Measurements from ENCODE around the gene EEF1AKMT1. TPM values are rescaled to one million over a fixed set of nuclear protein-coding genes. Genes with fewer than 3 reads are reported as not detected.

Gene EEF1AKMT1
- total RNA-seq, 4 donors from 2014 or later, result 5.9 to 8.5 (median 8.0) TPM

DNA sequence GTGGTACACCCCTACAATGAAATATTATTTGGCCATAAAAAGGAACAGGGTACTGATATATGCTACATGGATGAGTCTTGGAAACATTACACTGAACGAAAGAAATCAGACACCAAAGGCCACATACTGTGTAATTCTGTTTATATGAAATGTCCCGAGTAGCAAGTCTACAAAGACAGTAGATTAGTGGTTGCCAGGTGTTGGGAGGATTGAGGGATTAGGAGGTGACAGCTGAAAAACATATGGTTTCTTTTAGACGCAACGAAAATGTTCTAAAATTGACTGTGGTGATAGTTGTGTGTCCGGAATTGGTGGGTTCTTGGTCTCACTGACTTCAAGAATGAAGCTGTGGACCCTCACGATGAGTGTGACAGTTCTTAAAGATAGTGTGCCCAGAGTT lies 35.1 kb downstream of the EEF1AKMT1 start:
- Histone ChIP-seq H3K27me3 (no peaks in the 10 kb centered on the region), H3K27ac (no peak overlapping the region), H3K36me3 (no peaks in the 10 kb centered on the region), H3K4me3 (no peak overlapping the region), H3K9me3 (no peaks in the 10 kb centered on the region), H3K4me1 (no peaks in the 10 kb centered on the region)
- in situ Hi-C loops (cut with MboI; ENCODE audit: low sequenced_read_pairs in 4 of 4) (no loop called here), intact Hi-C loops (cut with DNase I; ENCODE audit: low total_unique reads) (no loop called here)
- DNase-seq (no peak), ATAC-seq (no peak)
- TF ChIP-seq POLR2A (IDR thresholded peaks at IDR 0.05) (no peak), CTCF (IDR thresholded peaks at IDR 0.05 in 4 of 5, conservative IDR thresholded peaks at IDR 0.05 in 1 of 5) (no peak)

DNA sequence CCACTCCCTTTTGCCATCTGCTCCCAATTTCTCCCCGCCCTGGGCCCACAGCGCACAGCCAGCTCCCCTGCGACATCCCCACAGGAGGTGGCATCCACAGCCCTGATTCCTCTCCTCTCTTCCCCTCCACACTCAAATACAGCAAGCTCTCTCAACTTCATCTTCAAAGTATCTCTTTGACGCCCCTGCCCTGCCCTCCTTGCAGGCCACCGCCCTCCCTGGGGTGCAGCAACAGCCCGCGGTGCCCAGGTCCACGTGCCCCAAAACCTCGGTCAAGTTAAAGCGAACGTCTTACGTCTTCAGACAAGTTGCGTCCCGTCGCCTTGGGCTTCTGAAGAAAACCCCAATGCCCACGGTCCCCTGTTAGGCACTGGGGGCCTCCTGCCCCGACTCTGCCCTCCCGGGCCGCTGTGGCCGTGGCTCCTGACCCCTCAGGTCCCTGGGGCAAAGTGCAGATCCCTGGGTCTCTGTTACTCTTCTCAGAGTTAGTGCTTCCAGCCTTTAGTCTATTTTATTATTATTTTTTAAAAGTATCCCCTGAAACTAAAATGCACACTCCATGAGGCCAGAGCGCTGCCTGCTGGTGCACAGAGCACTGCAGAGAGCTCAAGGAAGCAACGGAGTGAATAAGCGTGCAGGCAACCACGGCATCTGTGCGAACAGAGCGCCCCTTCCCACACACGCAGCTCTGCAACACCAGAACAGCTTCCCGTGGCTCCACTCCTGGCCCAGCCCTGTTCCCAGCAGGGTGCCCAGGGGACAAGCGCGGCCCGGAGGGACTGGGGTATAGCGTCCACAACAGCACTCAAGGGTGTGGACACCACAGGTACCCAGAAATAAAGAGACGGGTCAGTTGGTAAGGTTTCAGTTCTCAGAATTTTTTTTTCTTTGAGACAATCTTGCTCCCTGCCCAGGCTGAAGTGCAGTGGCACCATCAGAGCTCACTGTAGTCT lies 43.9 kb downstream of the EEF1AKMT1 start:
- TF ChIP-seq POLR2A (IDR thresholded peaks at IDR 0.05), result no peak
- Histone ChIP-seq H3K27ac (peak overlapping the region in 1 of 4 donors; percentile 72), H3K4me3 (no peak overlapping the region), H3K27me3 (no peaks in the 10 kb centered on the region), H3K9me3 (no peaks in the 10 kb centered on the region), H3K4me1 (peaks cover 12 to 16% of the 10 kb centered on the region in 2 donors), H3K36me3 (peaks cover 0 to 7% of the 10 kb centered on the region in 2 donors)
- ATAC-seq (no peak), DNase-seq (no peak)
- in situ Hi-C loops (cut with MboI; ENCODE audit: low sequenced_read_pairs in 4 of 4) (no loop called here), intact Hi-C loops (cut with DNase I; ENCODE audit: low total_unique reads) (no loop called here)

- Histone ChIP-seq H3K27ac (peak overlapping the region; percentile 44 to 77 (median 62)), H3K36me3 (peaks cover 0 to 7% of the 10 kb centered on the region in 2 donors), H3K27me3 (no peaks in the 10 kb centered on the region), H3K4me1 (peaks cover 12 to 16% of the 10 kb centered on the region in 2 donors), H3K4me3 (no peak overlapping the region), H3K9me3 (no peaks in the 10 kb centered on the region)
- intact Hi-C loops (cut with DNase I; ENCODE audit: low total_unique reads), result no loop called here
- DNase-seq, result peak in 1 of 2 donors; percentile 53
- no peak for TF ChIP-seq CTCF (IDR thresholded peaks at IDR 0.05 in 4 of 5, conservative IDR thresholded peaks at IDR 0.05 in 1 of 5)
- TF ChIP-seq POLR2A (IDR thresholded peaks at IDR 0.05), result no peak
- in situ Hi-C loops (cut with MboI; ENCODE audit: low sequenced_read_pairs in 4 of 4), result no loop called here
- ATAC-seq, result peak; percentile 77 to 84
These were observed 45.0 kb downstream of the EEF1AKMT1 start for GRCh38 chr13:20728579-20729311.

DNA sequence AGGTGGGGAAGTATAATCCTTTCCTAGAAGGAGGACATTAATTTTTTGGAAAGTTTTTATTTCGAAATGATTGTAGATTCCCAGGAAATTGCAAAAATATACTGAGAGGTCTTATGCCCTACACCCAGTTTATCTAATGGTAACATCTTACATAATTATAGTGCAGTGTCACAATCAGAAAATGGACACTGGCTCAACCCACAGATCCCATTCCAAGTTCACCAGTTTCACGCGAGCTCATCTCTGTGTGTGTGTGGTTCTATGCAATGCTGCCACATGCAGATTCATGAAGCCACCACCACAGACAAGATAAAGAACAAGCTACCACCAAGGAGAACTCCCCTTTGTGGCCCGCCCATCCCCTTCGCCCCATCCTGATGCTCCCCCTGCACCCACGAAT lies 45.9 kb downstream of the EEF1AKMT1 start:
- Histone ChIP-seq H3K27ac (peak overlapping the region in 3 of 4 donors; percentile 44 to 77 (median 72)), H3K9me3 (no peaks in the 10 kb centered on the region), H3K4me3 (no peak overlapping the region), H3K4me1 (peaks cover 12 to 16% of the 10 kb centered on the region in 2 donors), H3K36me3 (peaks cover 0 to 7% of the 10 kb centered on the region in 2 donors), H3K27me3 (no peaks in the 10 kb centered on the region)
- DNase-seq (no peak), ATAC-seq (no peak)
- in situ Hi-C loops (cut with MboI; ENCODE audit: low sequenced_read_pairs in 4 of 4), result no loop called here
- TF ChIP-seq POLR2A (IDR thresholded peaks at IDR 0.05), result no peak
- no peak for TF ChIP-seq CTCF (IDR thresholded peaks at IDR 0.05 in 4 of 5, conservative IDR thresholded peaks at IDR 0.05 in 1 of 5)
- intact Hi-C loops (cut with DNase I; ENCODE audit: low total_unique reads), result no loop called here
